Activated T-helper 17 cell treated with anti-CD3 and anti-CD28 coated beads, Interleukin-2, amount 50 U/mL, for 72 hours (primary cell): ENCODE measurements around the gene ZNF416. TPM values are rescaled to one million over a fixed set of nuclear protein-coding genes. Genes with fewer than 3 reads are reported as not detected.
A peak's percentile ranks its signal among the peaks of the same experiment; 100 is the strongest.

ENCODE experiments used
- ATAC-seq: fragments of 150-1000 bp; cut with Tn5 transposase; replicated peaks from 2 replicates; pipeline ENCODE4 v1.10.0; 2021; ENCODE audit warnings: mild to moderate bottlenecking, moderate library complexity
- H3K27ac Mint-ChIP-seq: one replicate; pipeline ENCODE4 v1.8.0; 2022; ENCODE audit warnings: mixed read lengths
- H3K27me3 Mint-ChIP-seq: one replicate; pipeline ENCODE4 v1.8.0; 2022; ENCODE audit warnings: mixed read lengths
- H3K36me3 Mint-ChIP-seq: one replicate; pipeline ENCODE4 v1.8.0; 2022; ENCODE audit warnings: low read depth, mild to moderate bottlenecking, mixed read lengths
- H3K4me1 Mint-ChIP-seq: one replicate; pipeline ENCODE4 v1.8.0; 2022; ENCODE audit warnings: mixed read lengths
- H3K4me3 Mint-ChIP-seq: one replicate; pipeline ENCODE4 v1.8.0; 2022; ENCODE audit warnings: mild to moderate bottlenecking, mixed read lengths
- H3K9me3 Mint-ChIP-seq: one replicate; pipeline ENCODE4 v1.8.0; 2022; ENCODE audit warnings: mixed read lengths
- total RNA-seq, 2 donors: library from RNA; stranded (reverse); gene quantifications; one replicate each; pipeline ENCODE4 v1.2.3, GENCODE V29; 2022

Gene ZNF416
- 1 to 10 TPM; 2.2 to 2.4 TPM for total RNA-seq

DNA sequence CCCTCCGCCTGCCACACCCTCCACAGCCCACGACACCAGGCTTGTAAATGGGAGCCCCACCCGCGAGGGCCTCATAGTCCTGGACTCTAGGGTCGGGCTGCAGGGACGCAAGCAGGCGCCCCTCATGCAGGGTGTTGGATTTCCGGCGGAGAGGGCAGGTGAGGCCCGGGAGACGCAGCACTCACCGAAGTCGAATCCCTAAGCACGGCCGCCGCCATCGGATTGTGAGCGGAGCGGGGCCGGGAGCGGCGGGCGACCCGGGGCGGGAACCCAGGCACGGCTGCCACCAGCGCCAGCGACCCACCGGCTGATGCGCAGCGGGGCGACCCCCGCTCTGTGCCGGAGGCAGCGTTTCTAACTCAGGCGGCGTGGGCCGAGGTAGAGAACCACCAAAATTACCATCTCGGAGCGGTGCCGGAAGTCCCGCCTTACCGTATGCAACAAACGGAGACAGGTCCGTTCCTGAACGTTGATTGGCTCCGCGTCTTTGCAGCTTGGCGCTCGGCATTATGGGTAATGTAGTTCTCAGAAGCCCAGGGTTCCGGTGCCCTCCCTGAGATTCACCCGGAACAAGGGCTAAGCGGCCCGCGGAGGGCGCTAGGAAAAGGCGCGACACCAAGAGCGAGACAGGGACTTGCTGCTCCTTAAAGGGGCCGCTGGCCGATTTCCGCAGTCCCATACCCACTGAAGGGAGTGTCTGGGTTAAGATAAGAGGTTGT lies at the start of gene ZNF416:
Gene ZNF416, minus strand, starts transcription at position 425 of the 719 bp plus-strand sequence. Its CDS starts 207 bp downstream, at position 218.
- Mint-ChIP-seq H3K9me3 (peaks cover 17% of the 10 kb centered on the region), H3K36me3 (peaks cover 42% of the 10 kb centered on the region), H3K4me3 (peak within 1 kb of the TSS; percentile 77), H3K27ac (peak within 1 kb of the TSS; percentile 76), H3K4me1 (peaks cover 10% of the 10 kb centered on the region), H3K27me3 (no peaks in the 10 kb centered on the region)
- ATAC-seq, result peak; percentile 98

DNA sequence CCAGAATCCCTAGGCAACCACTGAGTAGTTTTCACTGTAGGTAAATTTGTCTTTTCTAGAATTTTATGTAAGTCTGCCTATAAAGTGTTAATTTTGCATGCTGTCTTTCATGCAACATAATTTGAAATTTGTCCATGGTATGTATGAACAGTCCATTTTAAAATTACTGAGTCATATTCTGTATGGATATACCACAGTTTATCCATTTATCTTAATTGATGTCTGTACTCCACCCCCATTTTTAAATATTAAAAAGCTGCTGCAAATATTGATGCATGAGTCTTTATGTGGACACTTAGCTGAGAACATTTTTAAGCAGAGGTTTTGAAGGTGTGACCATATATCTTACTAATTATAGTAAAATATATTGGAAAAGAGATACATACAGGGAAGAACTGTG lies 44.4 kb upstream of the ZNF416 start:
- no peak overlapping the region for H3K27ac Mint-ChIP-seq
- no peak overlapping the region for H3K4me3 Mint-ChIP-seq
- no peaks in the 10 kb centered on the region for H3K27me3 Mint-ChIP-seq
- no peak for ATAC-seq
- H3K4me1 Mint-ChIP-seq, result no peaks in the 10 kb centered on the region
- H3K9me3 Mint-ChIP-seq, result peaks cover 31% of the 10 kb centered on the region
- peaks cover 63% of the 10 kb centered on the region for H3K36me3 Mint-ChIP-seq

DNA sequence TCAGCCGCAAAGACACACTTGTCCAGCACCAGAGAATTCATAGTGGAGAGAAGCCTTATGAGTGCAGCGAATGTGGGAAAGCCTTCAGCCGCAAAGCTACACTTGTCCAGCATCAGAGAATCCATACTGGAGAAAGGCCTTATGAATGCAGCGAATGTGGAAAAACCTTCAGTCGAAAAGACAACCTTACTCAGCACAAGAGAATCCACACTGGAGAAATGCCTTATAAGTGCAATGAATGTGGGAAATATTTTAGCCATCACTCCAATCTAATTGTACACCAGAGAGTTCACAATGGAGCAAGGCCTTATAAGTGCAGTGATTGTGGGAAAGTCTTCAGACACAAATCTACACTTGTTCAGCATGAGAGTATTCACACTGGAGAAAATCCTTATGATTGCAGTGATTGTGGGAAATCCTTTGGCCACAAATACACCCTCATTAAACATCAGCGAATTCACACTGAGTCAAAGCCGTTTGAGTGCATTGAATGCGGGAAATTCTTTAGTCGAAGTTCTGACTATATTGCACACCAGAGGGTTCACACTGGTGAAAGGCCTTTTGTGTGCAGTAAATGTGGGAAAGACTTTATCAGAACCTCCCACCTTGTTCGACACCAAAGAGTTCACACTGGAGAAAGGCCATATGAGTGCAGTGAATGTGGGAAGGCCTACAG lies 42.1 kb upstream of the ZNF416 start:
- no peak overlapping the region for H3K4me3 Mint-ChIP-seq
- H3K27ac Mint-ChIP-seq, result no peak overlapping the region
- no peak for ATAC-seq
- H3K9me3 Mint-ChIP-seq, result peaks cover 44% of the 10 kb centered on the region
- no peaks in the 10 kb centered on the region for H3K27me3 Mint-ChIP-seq
- H3K36me3 Mint-ChIP-seq, result peaks cover 85% of the 10 kb centered on the region
- H3K4me1 Mint-ChIP-seq, result peaks cover 7% of the 10 kb centered on the region

DNA sequence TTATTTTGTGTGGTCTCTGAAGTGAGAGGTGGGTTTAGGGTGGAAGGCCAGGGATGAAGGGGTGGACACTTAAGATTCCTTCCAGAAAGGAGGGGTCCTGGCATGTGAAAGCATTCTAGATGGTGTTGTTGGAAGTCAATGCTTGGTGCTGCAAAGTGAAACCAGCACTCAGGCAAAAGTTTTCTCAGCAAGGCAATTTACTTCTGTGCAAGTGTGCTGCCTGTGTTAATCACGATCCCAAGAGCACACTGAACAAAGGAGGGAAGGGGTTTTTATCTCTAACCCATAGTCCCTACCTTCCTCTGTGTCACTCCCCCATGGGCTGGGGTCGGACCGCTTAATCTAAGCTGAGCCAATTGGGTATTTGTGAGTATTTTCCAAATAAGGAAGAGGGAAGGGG lies 36.6 kb upstream of the ZNF416 start:
- Mint-ChIP-seq H3K36me3 (peaks cover 65% of the 10 kb centered on the region), H3K27me3 (no peaks in the 10 kb centered on the region), H3K4me1 (peaks cover 16% of the 10 kb centered on the region), H3K27ac (no peak overlapping the region), H3K4me3 (peak overlapping the region; percentile 80), H3K9me3 (peaks cover 48% of the 10 kb centered on the region)
- no peak for ATAC-seq

DNA sequence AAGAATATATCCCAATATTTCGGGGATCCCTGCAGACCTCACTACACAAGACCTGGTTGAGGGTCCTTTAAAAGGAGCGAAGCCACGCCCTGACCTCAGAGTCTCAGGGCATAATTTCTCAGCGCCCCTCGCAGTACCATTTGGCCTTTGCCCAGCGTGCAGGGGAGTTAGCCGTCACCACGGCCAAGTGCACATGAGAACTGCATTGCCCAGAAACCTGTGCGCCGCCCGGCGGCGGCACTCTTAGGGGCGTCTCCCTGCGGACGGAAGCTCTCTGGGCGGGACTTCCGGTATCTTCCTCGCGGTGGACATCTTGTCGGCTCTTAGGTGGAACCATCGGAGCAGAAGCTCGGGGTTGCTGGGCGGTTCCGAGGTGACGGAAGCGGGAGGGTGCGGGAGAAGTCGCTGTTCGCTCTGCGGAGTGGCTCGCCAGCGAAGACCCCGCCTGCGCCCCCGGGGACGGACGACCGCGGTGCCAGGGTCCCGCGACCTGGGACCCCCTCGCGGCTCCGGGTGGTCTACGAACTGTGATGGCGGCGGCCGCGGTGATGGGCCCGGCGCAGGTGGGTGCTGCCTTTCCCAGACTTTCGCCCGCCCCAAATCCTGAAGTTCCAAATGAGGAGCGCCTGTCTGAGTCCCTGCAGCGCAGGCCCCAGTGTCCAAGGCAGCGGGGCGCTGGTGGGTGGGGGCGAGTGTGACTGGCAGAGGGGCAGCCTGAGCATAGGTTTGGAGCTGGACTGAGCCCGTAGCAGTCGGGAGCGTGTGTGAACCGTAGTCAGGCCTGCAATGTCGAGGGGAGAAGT lies 35.4 kb upstream of the ZNF416 start, which contains the start of gene ZNF134:
Gene ZNF134, plus strand, starts transcription at position 302 of the 803 bp plus-strand sequence. CDS start 5,227 bp downstream, outside the sequence.
- H3K27me3 Mint-ChIP-seq, result no peaks in the 10 kb centered on the region
- peaks cover 16% of the 10 kb centered on the region for H3K4me1 Mint-ChIP-seq
- H3K27ac Mint-ChIP-seq, result peak within 1 kb of the TSS; percentile 53
- peak; percentile 100 for ATAC-seq
- peaks cover 53% of the 10 kb centered on the region for H3K36me3 Mint-ChIP-seq
- H3K9me3 Mint-ChIP-seq, result peaks cover 37% of the 10 kb centered on the region
- peak within 1 kb of the TSS; percentile 80 for H3K4me3 Mint-ChIP-seq

DNA sequence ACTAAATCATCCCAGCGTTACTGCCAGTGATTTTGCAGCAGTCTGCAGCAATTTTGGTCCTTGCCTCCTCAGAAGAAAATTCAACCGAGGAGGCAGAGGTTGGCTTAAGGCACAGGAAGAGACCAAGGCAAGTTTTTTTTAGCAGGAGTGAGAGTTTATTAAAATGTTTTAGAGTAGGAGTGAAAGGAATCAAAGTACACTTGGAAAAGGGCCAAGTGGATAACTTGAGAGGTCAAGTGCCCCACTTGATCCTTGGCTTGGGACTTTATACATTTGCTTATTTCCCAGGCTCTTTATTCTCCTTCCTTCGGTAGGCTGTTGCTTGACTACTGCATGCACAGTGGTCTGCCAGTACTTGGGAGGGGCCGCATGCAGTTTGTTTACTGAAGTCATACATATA lies 32.4 kb upstream of the ZNF416 start:
- no peak overlapping the region for H3K4me3 Mint-ChIP-seq
- H3K9me3 Mint-ChIP-seq, result peaks cover 18% of the 10 kb centered on the region
- no peaks in the 10 kb centered on the region for H3K27me3 Mint-ChIP-seq
- no peak for ATAC-seq
- H3K36me3 Mint-ChIP-seq, result peaks cover 42% of the 10 kb centered on the region
- H3K27ac Mint-ChIP-seq, result no peak overlapping the region
- H3K4me1 Mint-ChIP-seq, result peaks cover 9% of the 10 kb centered on the region

DNA sequence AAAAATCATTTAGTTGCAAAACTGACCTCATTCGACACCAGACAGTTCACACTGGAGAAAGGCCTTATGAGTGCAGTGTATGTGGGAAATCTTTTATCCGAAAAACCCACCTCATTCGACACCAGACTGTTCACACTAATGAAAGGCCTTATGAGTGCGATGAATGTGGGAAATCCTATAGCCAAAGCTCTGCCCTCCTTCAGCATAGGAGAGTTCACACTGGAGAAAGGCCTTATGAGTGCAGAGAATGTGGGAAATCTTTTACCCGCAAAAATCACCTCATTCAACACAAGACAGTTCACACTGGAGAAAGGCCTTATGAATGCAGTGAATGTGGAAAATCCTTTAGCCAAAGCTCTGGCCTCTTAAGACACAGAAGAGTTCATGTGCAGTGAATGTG lies 28.2 kb upstream of the ZNF416 start:
- H3K4me1 Mint-ChIP-seq, result no peaks in the 10 kb centered on the region
- ATAC-seq, result no peak
- no peak overlapping the region for H3K4me3 Mint-ChIP-seq
- H3K27me3 Mint-ChIP-seq, result no peaks in the 10 kb centered on the region
- H3K9me3 Mint-ChIP-seq, result peaks cover 31% of the 10 kb centered on the region
- H3K27ac Mint-ChIP-seq, result no peak overlapping the region
- peaks cover 60% of the 10 kb centered on the region for H3K36me3 Mint-ChIP-seq

DNA sequence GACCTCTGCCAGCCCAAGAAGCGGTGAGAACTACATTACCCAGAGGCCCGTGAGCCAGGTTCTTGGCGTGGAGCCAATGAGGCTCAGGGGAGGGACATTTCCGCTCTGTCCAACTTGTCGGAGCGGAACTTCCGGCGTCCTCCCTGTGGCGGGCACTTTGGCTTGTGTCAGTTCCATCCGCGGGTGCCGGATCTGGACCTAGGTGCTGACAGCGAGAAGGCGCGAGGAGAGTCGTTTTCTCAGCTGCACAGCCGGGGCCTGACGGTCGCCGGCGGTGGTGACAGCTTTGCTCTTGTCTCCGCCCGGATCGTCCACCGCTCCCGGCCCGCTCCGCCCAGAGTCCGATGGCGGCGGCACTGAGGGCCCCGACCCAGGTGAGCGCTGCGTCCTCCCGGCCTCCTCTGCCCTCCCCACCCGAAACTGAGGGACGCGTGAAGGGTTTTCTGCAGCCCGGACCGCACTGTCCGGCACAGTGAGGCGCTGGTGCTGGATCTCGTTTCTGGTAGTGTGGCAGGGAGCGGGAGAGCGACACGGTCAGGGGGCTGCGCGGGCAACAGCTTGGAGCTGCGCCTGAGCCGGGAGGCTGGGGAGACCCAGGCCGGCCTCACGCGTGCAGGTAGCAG lies 21.2 kb upstream of the ZNF416 start, which contains the start of gene ZNF530:
Gene ZNF530, plus strand, starts transcription at position 125 of the 623 bp plus-strand sequence. CDS start 4,461 bp downstream, outside the sequence.
- Mint-ChIP-seq H3K4me1 (peaks cover 14% of the 10 kb centered on the region), H3K36me3 (peaks cover 35% of the 10 kb centered on the region), H3K4me3 (peak within 1 kb of the TSS; percentile 90), H3K27ac (peak within 1 kb of the TSS; percentile 80), H3K27me3 (no peaks in the 10 kb centered on the region), H3K9me3 (peaks cover 40% of the 10 kb centered on the region)
- peak; percentile 100 for ATAC-seq

DNA sequence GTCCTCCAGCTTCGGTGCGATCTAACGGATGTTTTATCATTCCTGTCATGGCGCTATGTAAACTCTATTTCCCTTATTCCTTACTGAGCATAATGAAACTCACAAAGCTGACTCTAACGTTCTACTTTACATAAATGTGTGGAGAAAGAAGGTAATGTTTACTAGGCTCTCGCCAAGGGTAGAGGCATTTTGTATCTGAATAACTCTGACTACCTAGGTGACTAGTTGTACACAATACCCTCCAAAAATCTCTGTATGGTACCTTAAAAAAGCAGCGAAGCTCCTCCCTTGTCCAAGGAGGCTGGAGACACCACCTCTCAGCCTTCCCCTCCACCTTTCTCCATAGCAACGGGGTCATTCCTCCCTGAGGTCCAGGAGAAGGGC lies 20.7 kb upstream of the ZNF416 start:
- H3K27me3 Mint-ChIP-seq, result no peaks in the 10 kb centered on the region
- H3K4me3 Mint-ChIP-seq, result peak overlapping the region; percentile 90
- H3K4me1 Mint-ChIP-seq, result peaks cover 14% of the 10 kb centered on the region
- H3K27ac Mint-ChIP-seq, result peak overlapping the region; percentile 80
- ATAC-seq, result no peak
- peaks cover 30% of the 10 kb centered on the region for H3K36me3 Mint-ChIP-seq
- H3K9me3 Mint-ChIP-seq, result peaks cover 35% of the 10 kb centered on the region

DNA sequence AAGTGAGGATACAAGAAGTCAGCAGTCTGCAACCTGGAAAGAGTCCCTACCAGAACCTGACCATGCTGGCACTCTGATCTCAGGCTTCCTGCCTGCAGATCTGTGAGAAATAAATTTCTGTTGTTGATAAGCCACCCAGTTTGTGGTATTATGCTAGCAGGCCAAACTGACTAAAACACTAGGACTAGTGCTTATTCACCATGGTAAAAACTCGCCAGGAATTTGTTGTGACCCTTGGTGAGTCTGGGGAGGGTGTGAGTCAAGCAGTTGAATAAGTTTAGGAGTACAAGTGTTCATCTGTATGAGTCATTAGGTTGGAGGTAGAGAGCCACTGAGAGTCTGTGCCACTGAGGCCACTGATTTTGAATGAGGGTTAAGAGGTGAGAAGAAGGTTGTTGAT lies 8.8 kb upstream of the ZNF416 start:
- H3K4me1 Mint-ChIP-seq, result no peaks in the 10 kb centered on the region
- H3K9me3 Mint-ChIP-seq, result peaks cover 33% of the 10 kb centered on the region
- H3K27ac Mint-ChIP-seq, result no peak overlapping the region
- H3K4me3 Mint-ChIP-seq, result no peak overlapping the region
- peaks cover 67% of the 10 kb centered on the region for H3K36me3 Mint-ChIP-seq
- no peak for ATAC-seq
- H3K27me3 Mint-ChIP-seq, result no peaks in the 10 kb centered on the region

DNA sequence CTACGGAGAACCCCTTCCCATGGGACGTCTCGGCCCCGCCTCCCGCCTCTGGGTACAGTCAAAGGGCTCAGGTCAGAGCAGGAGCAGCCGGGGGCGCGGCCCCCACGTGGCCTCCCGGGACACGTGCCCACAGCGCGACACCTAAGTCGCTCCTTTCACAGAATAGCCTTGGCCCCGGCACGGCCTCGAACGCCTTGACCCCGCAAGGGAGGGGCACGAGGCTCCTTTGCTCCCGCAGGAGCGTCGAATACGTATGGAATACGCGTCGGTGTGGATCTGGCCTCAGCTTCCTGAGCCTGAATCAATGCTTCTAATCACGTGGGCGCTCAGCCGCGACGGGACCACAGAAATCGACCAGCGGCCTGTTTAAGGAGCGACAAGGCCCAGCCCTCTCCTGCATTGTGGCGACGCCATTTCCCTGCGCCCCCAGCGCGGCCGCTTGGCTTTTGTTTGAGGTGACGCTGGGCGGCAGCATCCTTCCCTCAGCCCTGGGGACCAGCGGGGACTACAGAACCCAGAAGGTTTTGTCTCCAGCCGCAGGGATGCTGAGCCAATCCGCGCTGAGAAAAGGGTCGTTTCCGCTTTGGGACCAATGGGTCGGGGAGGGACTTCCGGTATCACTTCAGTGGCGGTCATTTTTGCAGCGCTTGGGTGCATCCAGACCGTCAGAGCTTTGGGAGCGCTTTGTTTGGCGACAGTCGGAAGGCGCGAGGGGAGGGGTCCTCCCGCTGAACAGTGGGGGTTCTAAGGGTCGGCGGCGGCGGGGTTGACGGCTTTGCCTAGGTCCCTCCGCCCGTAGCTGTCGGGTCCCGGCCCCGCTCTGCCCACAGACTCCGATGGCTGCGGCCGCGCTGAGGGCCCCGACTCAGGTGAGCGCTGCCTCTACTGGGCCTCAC lies 5.1 kb upstream of the ZNF416 start, which contains the start of gene ZIK1:
Gene ZIK1, plus strand, starts transcription at position 625 of the 896 bp plus-strand sequence. Its CDS starts 212 bp downstream, at position 837.
- peak; percentile 91 for ATAC-seq
- H3K9me3 Mint-ChIP-seq, result peaks cover 21% of the 10 kb centered on the region
- peak within 1 kb of the TSS; percentile 92 for H3K4me3 Mint-ChIP-seq
- H3K27ac Mint-ChIP-seq, result peak within 1 kb of the TSS; percentile 85
- H3K36me3 Mint-ChIP-seq, result peaks cover 35% of the 10 kb centered on the region
- H3K27me3 Mint-ChIP-seq, result no peaks in the 10 kb centered on the region
- no peaks in the 10 kb centered on the region for H3K4me1 Mint-ChIP-seq

DNA sequence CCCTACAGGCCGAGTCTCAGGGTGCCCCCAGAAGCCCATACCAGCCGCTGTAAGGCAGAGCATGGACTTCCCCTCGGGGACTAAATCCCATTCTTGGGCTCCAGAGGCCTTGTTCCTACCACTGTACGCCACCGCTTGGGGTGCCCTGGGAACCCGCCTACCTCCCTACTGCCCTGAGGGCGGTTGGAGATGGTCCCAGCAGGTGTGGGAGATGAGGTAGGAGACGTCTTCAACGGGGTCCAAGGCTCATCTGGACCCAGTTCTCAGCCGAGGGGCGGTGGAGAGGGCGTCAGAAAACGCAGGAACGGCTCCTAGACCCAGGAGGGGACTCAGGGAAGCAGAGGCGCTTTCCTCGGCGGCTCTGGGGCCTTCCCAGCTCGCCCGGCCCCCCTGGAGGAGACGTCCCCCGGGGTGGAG lies 4.4 kb upstream of the ZNF416 start:
- peak overlapping the region; percentile 92 for H3K4me3 Mint-ChIP-seq
- no peaks in the 10 kb centered on the region for H3K4me1 Mint-ChIP-seq
- ATAC-seq, result no peak
- peaks cover 28% of the 10 kb centered on the region for H3K36me3 Mint-ChIP-seq
- no peak overlapping the region for H3K27ac Mint-ChIP-seq
- H3K9me3 Mint-ChIP-seq, result peaks cover 19% of the 10 kb centered on the region
- no peaks in the 10 kb centered on the region for H3K27me3 Mint-ChIP-seq

DNA sequence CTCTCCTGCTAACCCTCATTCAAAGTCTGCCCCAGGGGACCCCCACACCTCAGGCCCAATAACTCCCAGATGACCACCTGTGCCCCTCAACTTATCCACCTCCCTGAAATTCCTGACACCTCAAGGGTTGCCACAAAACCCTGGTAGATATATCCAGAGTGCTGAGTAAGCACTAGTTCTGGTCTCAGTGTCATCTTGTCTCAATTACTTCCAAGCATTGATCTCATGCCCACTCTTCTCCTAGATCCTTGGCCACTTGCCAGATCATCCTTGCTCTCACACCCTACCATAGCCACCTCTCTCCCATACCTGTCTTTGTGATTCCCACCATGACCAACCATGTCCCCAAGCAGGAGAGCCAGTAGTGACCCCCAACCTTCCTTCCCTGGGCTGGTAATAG lies 2.0 kb downstream of the ZNF416 start:
- H3K9me3 Mint-ChIP-seq, result peaks cover 17% of the 10 kb centered on the region
- no peak overlapping the region for H3K4me3 Mint-ChIP-seq
- H3K27ac Mint-ChIP-seq, result no peak overlapping the region

More for the DNA sequence above, 2.0 kb downstream of the ZNF416 start:
- Mint-ChIP-seq H3K4me1 (peaks cover 10% of the 10 kb centered on the region), H3K36me3 (peaks cover 60% of the 10 kb centered on the region), H3K27me3 (no peaks in the 10 kb centered on the region)
- ATAC-seq, result no peak
